Measurements from ENCODE around the gene TOLLIP.
A peak's percentile ranks its signal among the peaks of the same experiment; 100 is the strongest.

Gene TOLLIP

DNA sequence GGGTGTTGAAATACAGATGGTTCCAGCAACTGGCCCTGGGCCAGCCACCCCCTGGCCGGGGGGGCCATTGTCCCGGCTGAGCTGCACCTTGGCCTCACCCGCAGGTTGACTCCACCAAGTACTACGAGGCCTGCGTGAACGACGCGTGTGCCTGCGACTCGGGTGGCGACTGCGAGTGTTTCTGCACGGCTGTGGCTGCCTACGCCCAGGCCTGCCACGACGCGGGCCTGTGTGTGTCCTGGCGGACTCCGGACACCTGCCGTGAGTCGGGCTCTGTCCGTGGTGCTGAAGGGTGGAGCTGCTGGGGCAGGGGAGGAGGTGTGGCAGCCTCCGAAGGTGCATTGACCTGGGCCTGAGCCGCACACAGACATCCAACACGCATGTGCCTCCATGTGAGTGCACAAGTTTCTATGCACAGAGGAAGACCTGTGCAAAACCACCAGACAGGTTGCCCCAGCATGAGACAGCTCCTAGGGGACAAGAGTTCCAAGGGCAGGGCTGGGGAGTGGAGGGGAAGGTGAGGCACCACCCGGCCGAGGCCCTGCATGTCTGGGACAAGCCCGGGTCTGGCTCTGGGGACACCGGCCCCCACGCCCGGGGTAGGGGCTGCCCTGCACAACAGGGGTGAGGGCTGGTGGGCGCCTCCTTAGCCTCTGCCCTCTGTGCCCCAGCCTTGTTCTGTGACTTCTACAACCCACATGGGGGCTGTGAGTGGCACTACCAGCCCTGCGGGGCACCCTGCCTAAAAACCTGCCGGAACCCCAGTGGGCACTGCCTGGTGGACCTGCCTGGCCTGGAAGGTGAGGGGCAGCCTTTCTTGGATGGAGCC, 70.5 kb downstream of the TOLLIP start:
- CTCF ChIA-PET: no interaction called here
- POLR2A ChIA-PET: no interaction called here

DNA sequence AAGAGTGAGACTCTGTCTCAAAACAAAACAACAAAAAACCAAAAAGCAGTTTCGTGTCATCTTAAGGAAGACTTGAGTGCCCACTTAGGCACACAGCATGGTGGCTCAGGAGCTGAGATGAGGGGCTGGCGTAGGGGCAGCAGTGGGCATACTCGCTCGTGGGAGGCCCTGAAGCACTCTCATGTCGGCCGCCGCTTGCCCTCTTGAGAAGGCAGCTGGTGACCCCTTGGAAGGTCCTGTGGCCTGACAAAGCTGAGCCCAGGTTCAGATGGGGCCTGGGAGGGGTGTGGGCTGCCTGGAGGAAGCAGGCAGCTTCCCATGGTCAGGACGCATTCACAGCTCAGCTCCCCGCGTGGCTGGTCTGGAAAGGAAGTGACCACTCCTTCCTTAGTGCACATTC, 71.6 kb downstream of the TOLLIP start:
- Histone ChIP-seq H3K27ac (ENCODE audit: extremely low read depth, low read depth, low read length) (no peak overlapping the region), H3K4me3 (ENCODE audit: low read depth, low read length) (no peak overlapping the region), H3K9me3 (ENCODE audit: control insufficient read depth, insufficient read depth, low read depth, low read length) (no peaks in the 10 kb centered on the region), H3K36me3 (ENCODE audit: control insufficient read depth in 2 of 2, insufficient read depth in 1 of 2, low read length in 2 of 2) (no peaks in the 10 kb centered on the region), H3K4me1 (ENCODE audit: control insufficient read depth, insufficient read depth, low read length) (no peaks in the 10 kb centered on the region)
- POLR2A ChIA-PET: no interaction called here
- TF ChIP-seq, protein P1, sequence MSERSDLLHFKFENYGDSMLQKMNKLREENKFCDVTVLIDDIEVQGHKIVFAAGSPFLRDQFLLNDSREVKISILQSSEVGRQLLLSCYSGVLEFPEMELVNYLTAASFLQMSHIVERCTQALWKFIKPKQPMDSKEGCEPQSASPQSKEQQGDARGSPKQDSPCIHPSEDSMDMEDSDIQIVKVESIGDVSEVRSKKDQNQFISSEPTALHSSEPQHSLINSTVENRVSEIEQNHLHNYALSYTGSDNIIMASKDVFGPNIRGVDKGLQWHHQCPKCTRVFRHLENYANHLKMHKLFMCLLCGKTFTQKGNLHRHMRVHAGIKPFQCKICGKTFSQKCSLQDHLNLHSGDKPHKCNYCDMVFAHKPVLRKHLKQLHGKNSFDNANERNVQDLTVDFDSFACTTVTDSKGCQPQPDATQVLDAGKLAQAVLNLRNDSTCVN (tag by site-specific recombination; optimal IDR thresholded peaks at IDR 0.05): no peak
- TF ChIP-seq SCRT2 (tag by site-specific recombination; IDR thresholded peaks at IDR 0.05): no peak
- no peak for TF ChIP-seq ZNF214 (tag by site-specific recombination; IDR thresholded peaks at IDR 0.05; ENCODE audit: borderline replicate concordance)
- CTCF ChIA-PET: no interaction called here

More for the DNA sequence above, 70.5 kb downstream of the TOLLIP start:
- Histone ChIP-seq H3K4me1 (ENCODE audit: control insufficient read depth, insufficient read depth, low read length) (no peaks in the 10 kb centered on the region), H3K9me3 (ENCODE audit: control insufficient read depth, insufficient read depth, low read depth, low read length) (no peaks in the 10 kb centered on the region), H3K4me3 (ENCODE audit: low read depth, low read length) (no peak overlapping the region), H3K36me3 (ENCODE audit: control insufficient read depth in 2 of 2, insufficient read depth in 1 of 2, low read length in 2 of 2) (no peaks in the 10 kb centered on the region), H3K27ac (ENCODE audit: extremely low read depth, low read depth, low read length) (no peak overlapping the region)
- no peak for TF ChIP-seq ZNF423 (tag by site-specific recombination; IDR thresholded peaks at IDR 0.05)
- TF ChIP-seq REST (tag by site-specific recombination; IDR thresholded peaks at IDR 0.05): peak; percentile 95

DNA sequence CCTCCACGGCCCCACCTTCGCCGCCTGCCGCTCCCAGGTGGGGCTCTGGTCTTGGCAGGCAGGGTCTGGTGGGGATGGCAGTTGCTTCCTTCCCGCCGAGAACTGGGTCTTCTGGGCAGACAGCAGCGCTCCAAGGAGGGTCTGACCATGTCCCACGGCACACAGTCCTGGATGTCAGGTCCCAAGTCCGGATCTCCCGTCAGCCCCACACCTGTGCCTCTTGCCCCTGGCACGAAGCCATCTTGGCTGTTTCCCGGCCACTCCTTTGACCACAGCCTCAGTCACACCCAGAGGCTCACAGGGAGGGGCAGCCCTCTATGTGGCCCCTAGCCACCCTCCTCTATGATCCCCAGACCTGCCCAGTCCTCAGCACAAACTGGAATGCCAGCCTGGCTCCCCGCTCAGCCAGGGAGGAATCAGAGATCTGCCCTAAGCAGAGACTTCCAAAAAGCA, 72.3 kb downstream of the TOLLIP start:
- H3K36me3 ChIP-seq (ENCODE audit: control insufficient read depth in 2 of 2, insufficient read depth in 1 of 2, low read length in 2 of 2): no peaks in the 10 kb centered on the region
- ChIA-PET CTCF (no interaction called here), POLR2A (no interaction called here)
- H3K4me1 ChIP-seq (ENCODE audit: control insufficient read depth, insufficient read depth, low read length): no peaks in the 10 kb centered on the region
- TF ChIP-seq KLF1 (tag by site-specific recombination; IDR thresholded peaks at IDR 0.05): peak; percentile 86
- TF ChIP-seq, protein P2, sequence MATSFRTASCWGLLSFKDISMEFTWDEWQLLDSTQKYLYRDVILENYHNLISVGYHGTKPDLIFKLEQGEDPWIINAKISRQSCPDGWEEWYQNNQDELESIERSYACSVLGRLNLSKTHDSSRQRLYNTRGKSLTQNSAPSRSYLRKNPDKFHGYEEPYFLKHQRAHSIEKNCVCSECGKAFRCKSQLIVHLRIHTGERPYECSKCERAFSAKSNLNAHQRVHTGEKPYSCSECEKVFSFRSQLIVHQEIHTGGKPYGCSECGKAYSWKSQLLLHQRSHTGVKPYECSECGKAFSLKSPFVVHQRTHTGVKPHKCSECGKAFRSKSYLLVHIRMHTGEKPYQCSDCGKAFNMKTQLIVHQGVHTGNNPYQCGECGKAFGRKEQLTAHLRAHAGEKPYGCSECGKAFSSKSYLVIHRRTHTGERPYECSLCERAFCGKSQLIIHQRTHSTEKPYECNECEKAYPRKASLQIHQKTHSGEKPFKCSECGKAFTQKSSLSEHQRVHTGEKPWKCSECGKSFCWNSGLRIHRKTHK (tag by site-specific recombination; IDR thresholded peaks at IDR 0.05): no peak
- TF ChIP-seq ZNF202 (tag by site-specific recombination; IDR thresholded peaks at IDR 0.05; ENCODE audit: borderline replicate concordance): no peak
- no peak for TF ChIP-seq HOXD13 (CRISPR knock-in tag; IDR thresholded peaks at IDR 0.05; ENCODE audit: borderline replicate concordance)
- no peak for TF ChIP-seq SP3 (tag by site-specific recombination; IDR thresholded peaks at IDR 0.05)
- TF ChIP-seq, protein P3, sequence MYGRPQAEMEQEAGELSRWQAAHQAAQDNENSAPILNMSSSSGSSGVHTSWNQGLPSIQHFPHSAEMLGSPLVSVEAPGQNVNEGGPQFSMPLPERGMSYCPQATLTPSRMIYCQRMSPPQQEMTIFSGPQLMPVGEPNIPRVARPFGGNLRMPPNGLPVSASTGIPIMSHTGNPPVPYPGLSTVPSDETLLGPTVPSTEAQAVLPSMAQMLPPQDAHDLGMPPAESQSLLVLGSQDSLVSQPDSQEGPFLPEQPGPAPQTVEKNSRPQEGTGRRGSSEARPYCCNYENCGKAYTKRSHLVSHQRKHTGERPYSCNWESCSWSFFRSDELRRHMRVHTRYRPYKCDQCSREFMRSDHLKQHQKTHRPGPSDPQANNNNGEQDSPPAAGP (tag by site-specific recombination; IDR thresholded peaks at IDR 0.05): peak; percentile 39; the same call in 1 of the 2 replicates
- no peak for TF ChIP-seq ZNF501 (tag by site-specific recombination; IDR thresholded peaks at IDR 0.05)
- TF ChIP-seq ZNF548 (tag by site-specific recombination; IDR thresholded peaks at IDR 0.05): no peak
- TF ChIP-seq ZNF610 (tag by site-specific recombination; IDR thresholded peaks at IDR 0.05; ENCODE audit: borderline replicate concordance): no peak
- no peak for TF ChIP-seq ZNF514 (tag by site-specific recombination; IDR thresholded peaks at IDR 0.05)
- TF ChIP-seq ZNF24 (tag by site-specific recombination; IDR thresholded peaks at IDR 0.05): no peak
- TF ChIP-seq ZFP3 (tag by site-specific recombination; IDR thresholded peaks at IDR 0.05; ENCODE audit: low read depth): no peak
- no peak overlapping the region for H3K27ac ChIP-seq (ENCODE audit: extremely low read depth, low read depth, low read length)
- H3K9me3 ChIP-seq (ENCODE audit: control insufficient read depth, insufficient read depth, low read depth, low read length): no peaks in the 10 kb centered on the region
- H3K4me3 ChIP-seq (ENCODE audit: low read depth, low read length): no peak overlapping the region

Data from HEK293 (cell line).